GM12878 (cell line): Measurements from ENCODE around the gene AKT1. TPM values are rescaled to one million over a fixed set of nuclear protein-coding genes. Genes with fewer than 3 reads are reported as not detected.
A peak's percentile ranks its signal among the peaks of the same experiment; 100 is the strongest.

Experiments
- ATAC-seq: fragments of 200-7000 bp; cut with Tn5 transposase; 3 replicates; pipeline ENCODE4 v1.9.1; 2020; ENCODE audit warnings: mild to moderate bottlenecking, moderate library complexity
- BruUV-seq: library from RNA; stranded (reverse); fragments of 400-500 nt; replicated peaks from 2 replicates; lab custom pipeline; 2021; lab: Mats Ljungman, UMichigan
- CTCF ChIA-PET: fragments of 300-600 bp; sonication (Branson Sonifier 250); formaldehyde crosslinking; extraction: SDS; loops from one replicate; lab custom pipeline; 2021; ENCODE audit warnings: inconsistent platforms; lab: Yijun Ruan, JAX
- POLR2A ChIA-PET: fragments of 350-600 bp; formaldehyde crosslinking; extraction: SDS; loops from one replicate; lab custom pipeline; 2021; ENCODE audit warnings: inconsistent platforms; lab: Charles Lee
- RAD21 ChIA-PET: fragments of 300-600 bp; sonication (Branson Sonifier 250); formaldehyde crosslinking; loops from one replicate; lab custom pipeline; 2023; ENCODE audit warnings: antibody characterized with exemption; ENCODE audit not compliant: unreplicated experiment; lab: Charles Lee
- SMC1A ChIA-PET: fragments of 300-600 bp; sonication (Branson Sonifier 250); formaldehyde crosslinking; loops from one replicate; lab custom pipeline; 2023; ENCODE audit not compliant: unreplicated experiment, uncharacterized antibody; lab: Charles Lee
- DNase-seq: peaks from one replicate; pipeline ENCODE4 v3.0.0-alpha.2; 2011; ENCODE audit warnings: low read depth, low spot score
- FAIRE-seq: peaks from 3 replicates; lab custom pipeline; 2011; peaks lifted over from hg19 to GRCh38; lab: Jason Lieb, UNC
- H2AFZ ChIP-seq: 2 replicates; pipeline ENCODE4 v1.6.0; 2011; ENCODE audit warnings: low read depth, low read length, control low read depth; ENCODE audit not compliant: control insufficient read depth
- H3K27ac ChIP-seq: 2 replicates; pipeline ENCODE4 v1.5.1; 2011; ENCODE audit warnings: control low read depth; ENCODE audit not compliant: control insufficient read depth, insufficient read depth
- H3K27me3 ChIP-seq, 2 experiments: replicated peaks in 1 of 2; 2 replicates each; pipeline versions ENCODE4 v1.6.0 to v1.6.1; 2011; ENCODE audit warnings: low read length in 1 of 2; ENCODE audit not compliant: control insufficient read depth in 2 of 2, insufficient read depth in 2 of 2
- H3K36me3 ChIP-seq, 2 experiments: 2 replicates each; pipeline ENCODE4 v1.5.1; 2011; ENCODE audit warnings: low read length in 1 of 2; ENCODE audit not compliant: control insufficient read depth in 2 of 2, insufficient read depth in 2 of 2
- H3K4me1 ChIP-seq: 2 replicates; pipeline ENCODE4 v1.6.1; 2011; ENCODE audit warnings: mild to moderate bottlenecking, low read length, moderate library complexity, mixed read lengths; ENCODE audit not compliant: control insufficient read depth, insufficient read depth
- H3K4me2 ChIP-seq: 2 replicates; pipeline ENCODE4 v1.6.0; 2011; ENCODE audit warnings: control low read depth; ENCODE audit not compliant: control insufficient read depth, insufficient read depth
- H3K4me3 ChIP-seq: fragments of 200-600 bp; sonication (generic); 2 replicates; pipeline ENCODE4 v1.5.1; 2016
- H3K79me2 ChIP-seq: 2 replicates; pipeline ENCODE4 v1.6.0; 2011; ENCODE audit warnings: low read length; ENCODE audit not compliant: control insufficient read depth, insufficient read depth
- H3K9ac ChIP-seq: 2 replicates; pipeline ENCODE4 v1.8.0; 2011; ENCODE audit warnings: low read length, control low read depth, mixed read lengths; ENCODE audit not compliant: control insufficient read depth, insufficient read depth
- H3K9me3 ChIP-seq: replicated peaks from 3 replicates; pipeline ENCODE4 v1.5.1; 2011; ENCODE audit warnings: mild to moderate bottlenecking, low read length; ENCODE audit not compliant: control insufficient read depth, insufficient read depth
- H4K20me1 ChIP-seq: 2 replicates; pipeline ENCODE4 v1.6.0; 2011; ENCODE audit not compliant: control insufficient read depth, insufficient read depth
- EED ChIP-seq: sonication (generic); IDR thresholded peaks from 2 replicates; pipeline ENCODE4 v1.6.1; 2016; ENCODE audit warnings: antibody characterized with exemption, low read depth
- LARP7 ChIP-seq: fragments of 450-650 bp; IDR thresholded peaks from 2 replicates; pipeline ENCODE4 v1.6.1; 2017; ENCODE audit warnings: mild to moderate bottlenecking
- NR2C1 ChIP-seq: fragments of 450-650 bp; IDR thresholded peaks from 2 replicates; pipeline ENCODE4 v1.6.1; 2017; ENCODE audit warnings: antibody characterized with exemption, mild to moderate bottlenecking, moderate library complexity
- SIN3A ChIP-seq: IDR thresholded peaks from 2 replicates; pipeline ENCODE4 v1.6.1; 2012; ENCODE audit warnings: low read depth, low read length, improper control_type of control experiment
- USF2 ChIP-seq: IDR thresholded peaks from 2 replicates; pipeline ENCODE4 v1.6.1; 2011; ENCODE audit warnings: low read depth, low read length, improper control_type of control experiment, borderline replicate concordance
- ZBTB40 ChIP-seq: fragments of 450-650 bp; IDR thresholded peaks from 2 replicates; pipeline ENCODE4 v1.6.1; 2016; ENCODE audit warnings: mild to moderate bottlenecking, moderate library complexity, borderline replicate concordance
- WGBS: methylation state at CpG from one replicate; pipeline ENCODE4 v1.1.6; 2016; ENCODE audit warnings: low lambda C conversion rate; ENCODE audit not compliant: insufficient replicate concordance, insufficient coverage; ENCODE audit errors: missing lambda C conversion rate; 5-methylcytosine and 5-hydroxymethylcytosine counted together
- in situ Hi-C: fragments of 300-500 bp; cut with MboI; formaldehyde crosslinking; loops from 9 replicates; pipeline ENCODE4 v1.14.3; 2018; ENCODE audit warnings: mixed read lengths
- intact Hi-C: fragments of 100-400 bp; cut with micrococcal nuclease; formaldehyde crosslinking; loops from one replicate; pipeline ENCODE4 v1.14.2; 2022; ENCODE audit not compliant: unreplicated experiment
- polyA plus RNA-seq, 11 experiments: library from polyadenylated mRNA; depleted of rRNA in 4 of 11; unstranded in 6 of 11; stranded (reverse) in 5 of 11; fragments of >200 nt; fragmentation: Nextera tagmentation in 4 of 11; fragmentation: Illumina TruSeq in 1 of 11; extraction: Ambion mirVana in 4 of 11; extraction: Trizol in 1 of 11; gene quantifications; 1 replicate in 1 of 11; 2 replicates in 10 of 11; pipeline versions ENCODE4 v1.2.1 to v1.2.3, GENCODE V29; 2011 to 2016; ENCODE audit warnings: inconsistent platforms in 2 of 11, missing spikeins in 2 of 11, low read depth in 1 of 11
- total RNA-seq, 4 experiments: library from RNA; depleted of rRNA in 3 of 4; stranded (reverse); fragments of >200 nt in 3 of 4; fragmentation: Illumina TruSeq in 1 of 4; extraction: Trizol in 1 of 4; gene quantifications; 2 replicates each; pipeline versions ENCODE4 v1.2.1 to v1.2.3, GENCODE V29; 2013 to 2021

AKT1 gene
- total and polyA plus RNA-seq, 10 of the 15 experiments (the other 5 are each of a cell fraction or from before 2014, with no cell fraction given) = 0.63 to 110 (median 58.9) TPM

- TF ChIP-seq USF2 = no peak
- no peak for TF ChIP-seq SIN3A
- TF ChIP-seq LARP7 = peak; percentile 50; the same call in 1 of the 2 replicates
- TF ChIP-seq, all 136 proteins: peak for 10
Measured at GRCh38 chr14:104795781-104796686, 486 bp upstream of the AKT1 start (continued).

GRCh38 chr14:104794631-104794992 lies 936 bp downstream of the AKT1 start:
- ATAC-seq (peak; percentile 37), DNase-seq (no peak), FAIRE-seq (no peak)
- Histone ChIP-seq H3K36me3 (peaks cover 0 to 3% of the 10 kb centered on the region in 2 experiments; a peak in 2 of 4 replicates), H3K9me3 (no peaks in the 10 kb centered on the region), H3K9ac (peak overlapping the region; percentile 87), H3K4me1 (peaks cover 19% of the 10 kb centered on the region), H2AFZ (no peak overlapping the region; the same call in 1 of the 2 replicates), H3K27ac (peak overlapping the region; percentile 47), H3K4me2 (peak overlapping the region; percentile 98), H3K79me2 (peaks cover 26% of the 10 kb centered on the region), H3K27me3 (peaks cover 0 to 3% of the 10 kb centered on the region in 2 experiments; a peak in 1 of 4 replicates), H3K4me3 (peak overlapping the region; percentile 68), H4K20me1 (no peaks in the 10 kb centered on the region; the same call in 1 of the 2 replicates)
- no TSS peak for BruUV-seq
- intact Hi-C loops (no loop called here), in situ Hi-C loops (no loop called here)
- WGBS = 12% methylated on average over 16 of the region's 16 CpGs
- TF ChIP-seq ZBTB40 = peak; percentile 18; the same call in 1 of the 2 replicates
- no peak for TF ChIP-seq EED
- peak; percentile 77 for TF ChIP-seq NR2C1
- ChIA-PET SMC1A (no interaction called here), RAD21 (no interaction called here), CTCF (interaction anchor here (0.8 to 1.4 kb wide), 5 partner anchors 24 to 137 kb away, joined by 3 to 4 read pairs (median 3); partner anchors contain the start of gene SIVA1), POLR2A (no interaction called here)
